ENCODE measurements around the gene DCAF5. TPM values are rescaled to one million over a fixed set of nuclear protein-coding genes. Genes with fewer than 3 reads are reported as not detected.

Gene DCAF5
- total RNA-seq, 2 donors from 2014 or later: 52.3 to 53.5 TPM

DNA sequence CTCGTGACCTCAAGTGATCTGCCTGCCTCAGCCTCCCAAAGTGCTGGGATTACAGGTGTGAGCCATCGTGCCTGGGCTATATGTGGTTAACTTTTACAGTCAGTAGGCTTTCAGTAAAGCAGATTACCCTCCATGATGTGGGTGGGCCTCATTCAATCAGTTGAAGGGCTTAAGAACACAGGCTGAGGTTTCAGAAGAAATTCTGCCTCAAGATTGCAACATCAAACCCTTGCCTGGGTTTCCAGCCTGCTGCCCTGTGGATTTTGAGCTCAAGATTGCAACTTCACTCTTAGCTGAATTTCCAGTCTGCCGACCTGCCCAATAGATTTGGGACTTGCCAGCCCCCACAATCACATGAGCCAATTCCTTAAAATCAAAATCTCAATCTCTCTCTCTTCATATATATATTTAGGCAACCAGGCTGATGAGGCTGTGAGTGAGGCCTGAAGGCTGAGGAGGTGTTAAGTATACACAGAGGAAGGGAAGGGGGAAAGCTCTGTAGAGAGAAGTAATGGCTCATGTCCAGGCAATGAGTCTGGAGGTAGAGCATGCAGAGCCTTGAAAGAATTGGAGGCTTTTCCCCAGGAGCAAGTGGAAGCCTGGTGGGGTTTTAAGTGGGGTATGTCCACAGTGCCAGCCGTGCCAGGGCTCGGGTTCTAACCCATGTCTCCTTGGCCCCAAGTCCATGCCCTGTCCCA lies 140.5 kb downstream of the DCAF5 start:
- no peaks in the 10 kb centered on the region for H3K36me3 Mint-ChIP-seq (ENCODE audit: insufficient read depth in 2 of 2)
- peaks cover 5% of the 10 kb centered on the region for H3K4me1 Mint-ChIP-seq (ENCODE audit: low read depth)
- no peaks in the 10 kb centered on the region for H3K27me3 Mint-ChIP-seq (ENCODE audit: low read depth)
- ATAC-seq (replicated peaks in 1 of 2): no peak
- H3K27ac Mint-ChIP-seq: no peak overlapping the region
- H3K9me3 Mint-ChIP-seq: no peaks in the 10 kb centered on the region
- H3K4me3 Mint-ChIP-seq: no peak overlapping the region
- DNase-seq: no peak

DNA sequence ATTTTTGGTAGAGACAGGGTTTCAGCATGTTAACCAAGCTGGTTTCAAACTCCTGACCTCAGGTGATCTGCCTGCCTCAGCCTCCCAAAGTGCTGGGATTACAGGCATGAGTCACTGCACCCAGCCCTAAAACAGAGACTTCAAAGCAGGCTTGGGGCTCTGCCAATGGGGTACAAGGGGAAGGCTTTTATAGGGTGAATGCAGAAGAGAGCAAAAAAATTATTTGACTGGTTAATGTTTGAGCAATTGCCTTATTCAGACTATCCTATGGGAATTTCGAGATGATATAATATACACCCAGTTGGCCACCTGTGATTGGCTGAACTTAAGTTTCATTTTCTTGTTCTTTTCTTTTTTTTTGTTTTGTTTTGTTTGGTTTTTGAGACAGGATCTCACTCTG lies 142.3 kb downstream of the DCAF5 start:
- peaks cover 5% of the 10 kb centered on the region for H3K4me1 Mint-ChIP-seq (ENCODE audit: low read depth)
- DNase-seq (no peak), ATAC-seq (replicated peaks in 1 of 2) (peak; percentile 30 to 31)
- no peaks in the 10 kb centered on the region for H3K9me3 Mint-ChIP-seq
- no peaks in the 10 kb centered on the region for H3K36me3 Mint-ChIP-seq (ENCODE audit: insufficient read depth in 2 of 2)
- H3K27ac Mint-ChIP-seq: no peak overlapping the region
- H3K27me3 Mint-ChIP-seq (ENCODE audit: low read depth): no peaks in the 10 kb centered on the region
- no peak overlapping the region for H3K4me3 Mint-ChIP-seq

DNA sequence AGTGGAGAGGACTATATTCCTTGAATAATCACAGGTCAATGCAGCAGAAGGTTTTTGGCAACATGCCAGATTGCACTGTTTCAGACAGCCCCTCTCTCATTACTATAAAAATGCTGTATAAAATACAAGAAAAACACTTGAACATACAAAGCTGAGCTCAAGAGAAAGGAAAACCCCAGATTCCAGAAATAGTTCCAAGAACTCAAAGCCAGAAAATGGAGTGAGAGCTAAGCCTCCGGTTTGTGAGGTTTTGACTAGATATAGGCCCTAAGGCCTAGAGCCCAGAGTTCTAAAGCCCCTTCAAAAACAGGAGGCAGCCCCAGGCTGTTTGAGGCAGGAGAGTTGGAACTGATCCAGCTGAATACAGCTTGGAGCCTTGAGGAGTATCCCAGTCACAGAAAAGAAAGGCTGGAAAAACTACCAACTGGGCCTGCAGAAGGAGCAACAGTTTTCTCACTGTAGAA lies 144.5 kb downstream of the DCAF5 start:
- no peak overlapping the region for H3K4me3 Mint-ChIP-seq
- DNase-seq (no peak), ATAC-seq (replicated peaks in 1 of 2) (no peak)
- no peaks in the 10 kb centered on the region for H3K9me3 Mint-ChIP-seq
- H3K4me1 Mint-ChIP-seq (ENCODE audit: low read depth): peaks cover 5% of the 10 kb centered on the region
- no peaks in the 10 kb centered on the region for H3K27me3 Mint-ChIP-seq (ENCODE audit: low read depth)
- H3K36me3 Mint-ChIP-seq (ENCODE audit: insufficient read depth in 2 of 2): no peaks in the 10 kb centered on the region
- no peak overlapping the region for H3K27ac Mint-ChIP-seq

DNA sequence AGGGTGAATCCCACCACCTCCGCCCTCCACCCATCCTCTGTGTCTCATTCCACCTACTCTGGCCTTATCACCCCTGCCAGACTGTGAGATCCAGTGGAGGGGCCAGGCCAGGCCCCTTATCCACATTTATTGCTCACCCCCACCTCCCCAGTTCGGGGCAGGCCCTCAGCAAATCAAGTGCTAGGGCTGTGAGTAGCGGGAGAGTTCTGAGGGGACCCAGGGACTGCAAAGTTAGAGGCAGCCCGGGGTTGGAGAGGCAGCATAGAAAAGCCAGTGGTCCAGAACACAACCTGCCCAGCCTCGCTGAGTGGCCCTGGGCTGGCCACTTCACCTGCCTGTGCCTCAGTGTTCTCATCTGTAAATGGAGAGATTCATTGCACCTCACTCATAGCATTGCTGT lies 146.6 kb downstream of the DCAF5 start:
- H3K27me3 Mint-ChIP-seq (ENCODE audit: low read depth): no peaks in the 10 kb centered on the region
- H3K27ac Mint-ChIP-seq: no peak overlapping the region
- ATAC-seq (replicated peaks in 1 of 2) (no peak), DNase-seq (no peak)
- H3K36me3 Mint-ChIP-seq (ENCODE audit: insufficient read depth in 2 of 2): no peaks in the 10 kb centered on the region
- no peak overlapping the region for H3K4me3 Mint-ChIP-seq
- H3K4me1 Mint-ChIP-seq (ENCODE audit: low read depth): peaks cover 5% of the 10 kb centered on the region
- no peaks in the 10 kb centered on the region for H3K9me3 Mint-ChIP-seq

DNA sequence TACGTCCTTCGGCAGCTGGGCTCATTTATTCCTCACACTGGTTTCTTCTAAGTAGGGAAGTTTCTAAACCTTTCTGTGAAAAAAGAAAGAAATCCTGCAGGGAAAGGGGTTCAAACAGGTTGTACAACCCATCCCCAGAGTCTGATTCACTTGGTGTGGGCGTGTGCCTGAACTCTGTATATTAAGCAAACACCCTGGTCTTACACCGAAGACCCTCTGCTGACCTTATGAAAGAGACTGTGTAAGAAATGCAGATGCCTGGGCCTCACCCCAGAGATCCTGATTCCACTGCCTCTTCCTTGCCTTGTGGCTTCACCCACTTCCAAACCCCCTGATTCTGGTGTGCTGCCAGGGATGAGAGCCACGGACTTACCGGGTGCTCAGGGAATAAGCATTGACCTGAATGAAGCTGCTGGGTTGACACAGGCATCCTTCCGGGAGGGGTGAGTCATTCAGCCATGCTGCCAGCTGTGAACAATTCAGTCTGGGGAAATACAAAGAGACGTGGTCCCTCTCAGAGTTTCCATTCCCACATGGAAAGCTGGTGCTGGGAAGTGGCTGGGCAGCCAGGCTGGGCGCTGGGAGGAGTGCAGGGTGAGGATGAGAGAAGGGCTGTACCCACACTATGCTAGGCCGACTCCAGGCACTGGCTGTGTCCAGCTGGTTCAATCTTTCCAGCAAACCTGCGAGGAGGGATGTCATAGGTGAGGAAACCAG lies 147.3 kb downstream of the DCAF5 start:
- Mint-ChIP-seq H3K4me3 (no peak overlapping the region), H3K27me3 (ENCODE audit: low read depth) (no peaks in the 10 kb centered on the region), H3K9me3 (no peaks in the 10 kb centered on the region), H3K36me3 (ENCODE audit: insufficient read depth in 2 of 2) (no peaks in the 10 kb centered on the region), H3K4me1 (ENCODE audit: low read depth) (peaks cover 3% of the 10 kb centered on the region), H3K27ac (no peak overlapping the region)
- ATAC-seq (replicated peaks in 1 of 2): no peak
- no peak for DNase-seq

DNA sequence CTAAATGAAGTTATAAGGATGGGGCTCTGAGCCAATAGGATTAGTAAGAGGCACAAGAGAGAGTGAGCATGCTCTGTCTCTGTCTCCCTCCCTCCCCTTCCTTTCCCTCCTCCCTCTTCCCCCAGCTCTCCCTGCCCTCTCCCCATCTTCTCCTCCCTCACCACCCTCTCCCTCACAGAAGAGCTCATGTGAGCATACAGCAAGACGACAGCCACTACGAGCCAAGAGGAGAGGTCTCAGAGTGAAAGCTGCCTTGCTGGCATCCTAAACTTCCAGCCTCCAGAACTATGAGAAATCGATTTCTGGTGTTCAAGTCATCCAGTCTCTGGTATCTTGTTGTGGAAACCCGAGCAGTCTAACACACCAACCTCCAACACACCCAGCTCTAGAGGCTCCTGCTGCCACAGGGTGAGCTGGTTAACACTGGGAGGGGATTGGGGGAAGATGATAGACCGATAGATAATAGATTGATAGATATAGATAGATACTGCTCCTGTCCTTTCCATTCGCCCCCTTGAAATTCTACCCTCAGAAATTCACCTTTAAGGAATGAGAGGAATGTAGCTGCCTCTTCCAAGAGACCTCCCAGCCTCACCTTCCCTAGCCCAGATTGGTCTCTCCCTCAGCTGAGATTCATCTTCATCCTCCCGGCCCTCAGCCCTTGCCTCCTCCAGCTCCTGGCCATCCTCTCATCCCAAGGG lies 148.0 kb downstream of the DCAF5 start:
- DNase-seq (no peak), ATAC-seq (replicated peaks in 1 of 2) (no peak)
- H3K4me1 Mint-ChIP-seq (ENCODE audit: low read depth): no peaks in the 10 kb centered on the region
- H3K27me3 Mint-ChIP-seq (ENCODE audit: low read depth): no peaks in the 10 kb centered on the region
- no peaks in the 10 kb centered on the region for H3K9me3 Mint-ChIP-seq
- H3K4me3 Mint-ChIP-seq: no peak overlapping the region
- no peaks in the 10 kb centered on the region for H3K36me3 Mint-ChIP-seq (ENCODE audit: insufficient read depth in 2 of 2)
- H3K27ac Mint-ChIP-seq: no peak overlapping the region

DNA sequence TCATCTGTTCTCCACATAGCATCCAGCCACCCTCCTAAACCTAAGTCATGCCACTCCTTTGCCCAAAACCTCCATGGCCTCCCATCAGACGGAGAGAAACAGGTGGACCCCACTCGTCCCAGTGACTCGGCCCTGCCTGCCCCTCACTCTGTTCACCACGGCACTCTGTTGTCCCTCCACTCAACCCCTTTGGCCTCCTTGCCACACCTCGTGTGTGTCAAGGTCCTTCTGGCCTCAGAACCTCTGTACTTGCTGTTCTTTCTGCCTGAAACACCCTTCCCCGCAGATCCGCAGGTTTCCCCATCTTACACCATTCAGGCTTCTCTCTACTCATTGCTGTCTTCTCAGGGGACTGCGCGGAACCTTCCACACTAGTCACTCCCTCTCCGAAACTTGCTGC lies 149.3 kb downstream of the DCAF5 start:
- Mint-ChIP-seq H3K4me3 (no peak overlapping the region), H3K36me3 (ENCODE audit: insufficient read depth in 2 of 2) (no peaks in the 10 kb centered on the region), H3K4me1 (ENCODE audit: low read depth) (no peaks in the 10 kb centered on the region), H3K27ac (no peak overlapping the region), H3K27me3 (ENCODE audit: low read depth) (no peaks in the 10 kb centered on the region), H3K9me3 (no peaks in the 10 kb centered on the region)
- no peak for ATAC-seq (replicated peaks in 1 of 2)
- no peak for DNase-seq

DNA sequence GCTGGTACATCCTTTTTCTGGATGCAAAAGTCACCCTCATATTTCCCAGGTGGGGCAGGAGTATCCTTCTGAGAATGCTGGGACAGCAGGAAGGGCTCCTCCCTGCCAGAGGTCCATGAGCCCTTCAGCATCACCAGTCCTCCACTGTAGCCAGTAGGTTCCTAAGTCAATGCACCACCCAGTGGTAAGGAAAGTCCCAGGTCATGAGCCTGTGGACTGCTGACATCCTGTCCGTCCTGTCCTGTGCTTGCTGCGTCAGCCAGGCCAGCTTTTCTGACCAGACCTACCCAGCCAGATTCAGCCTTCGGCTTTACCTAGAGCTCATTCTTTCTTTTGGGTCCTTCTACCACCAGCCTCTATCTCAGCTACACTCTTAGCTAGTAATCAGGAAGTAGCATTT lies 150.8 kb downstream of the DCAF5 start:
- no peak for ATAC-seq (replicated peaks in 1 of 2)
- no peaks in the 10 kb centered on the region for H3K4me1 Mint-ChIP-seq (ENCODE audit: low read depth)
- H3K27ac Mint-ChIP-seq: no peak overlapping the region
- H3K36me3 Mint-ChIP-seq (ENCODE audit: insufficient read depth in 2 of 2): no peaks in the 10 kb centered on the region
- H3K9me3 Mint-ChIP-seq: no peaks in the 10 kb centered on the region
- no peak for DNase-seq
- no peaks in the 10 kb centered on the region for H3K27me3 Mint-ChIP-seq (ENCODE audit: low read depth)
- H3K4me3 Mint-ChIP-seq: no peak overlapping the region

DNA sequence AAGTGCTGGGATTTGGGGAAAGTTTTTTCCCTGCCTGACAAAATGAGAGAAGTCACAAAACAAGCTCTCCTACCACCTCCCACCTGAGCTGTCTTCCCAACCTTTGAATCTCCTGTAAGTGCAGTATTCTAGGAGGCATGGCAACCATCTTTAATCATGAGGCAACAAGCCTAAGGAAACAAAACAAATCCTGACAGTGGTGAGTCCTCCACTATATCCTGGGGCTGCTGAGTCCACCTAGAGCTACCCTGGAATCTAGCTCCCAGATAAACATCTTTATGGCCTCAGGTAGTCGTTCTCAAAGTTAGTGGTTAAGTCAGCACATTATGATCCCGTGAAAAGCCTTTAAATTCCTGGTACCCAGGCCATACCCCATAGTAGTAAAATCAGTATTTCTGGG lies 151.5 kb downstream of the DCAF5 start:
- ATAC-seq (replicated peaks in 1 of 2) (no peak), DNase-seq (no peak)
- Mint-ChIP-seq H3K4me3 (no peak overlapping the region), H3K27ac (no peak overlapping the region), H3K9me3 (no peaks in the 10 kb centered on the region), H3K36me3 (ENCODE audit: insufficient read depth in 2 of 2) (no peaks in the 10 kb centered on the region), H3K27me3 (ENCODE audit: low read depth) (no peaks in the 10 kb centered on the region), H3K4me1 (ENCODE audit: low read depth) (no peaks in the 10 kb centered on the region)

Other genes starting within 250 kb of the DCAF5 start
- 10 to 100 TPM; 42.6 to 50.7 TPM for gene ACTN1, start 173.8 kb downstream of the DCAF5 start, total RNA-seq
- gene EXD2, start 38.4 kb upstream of the DCAF5 start, total RNA-seq: 10 to 100 TPM; 11.3 to 16.3 TPM
- under 1 TPM; 0.05 to 0.21 TPM for gene GALNT16, start 107.0 kb upstream of the DCAF5 start, total RNA-seq
- 100 to 1,000 TPM; 215 to 231 TPM for gene ERH, start 245.2 kb upstream of the DCAF5 start, total RNA-seq
- 10 to 100 TPM; 85.8 to 93.3 TPM for gene SLC39A9, start 245.6 kb upstream of the DCAF5 start, total RNA-seq

Measured in activated T-cell treated with anti-CD3 and anti-CD28 coated beads, Interleukin-2, amount 50 U/mL, for 72 hours (primary cell).